Activated naive CD4-positive, alpha-beta T cell treated with anti-CD3 and anti-CD28 coated beads, Interleukin-2, amount 10 ng/mL, durations not matched to agents 7 days and 5 days (primary cell): ENCODE measurements around the gene TMEM108.

Source experiments
- CTCF ChIA-PET: fragments of 350-600 bp; sonication (Branson Sonifier 250); formaldehyde crosslinking; loops from one replicate; lab custom pipeline; 2021; ENCODE audit warnings: antibody characterized with exemption; lab: Charles Lee
- DNase-seq: peaks from one replicate; pipeline ENCODE4 v3.0.0-alpha.2; 2020
- H3K27ac Mint-ChIP-seq: one replicate; pipeline ENCODE4 v1.8.0; 2021; ENCODE audit warnings: mild to moderate bottlenecking, moderate library complexity, mixed read lengths
- H3K27me3 Mint-ChIP-seq: one replicate; pipeline ENCODE4 v1.8.0; 2021; ENCODE audit warnings: mild to moderate bottlenecking, mixed read lengths
- H3K36me3 Mint-ChIP-seq: one replicate; pipeline ENCODE4 v1.8.0; 2021; ENCODE audit warnings: mixed read lengths
- H3K4me1 Mint-ChIP-seq: one replicate; pipeline ENCODE4 v1.8.0; 2021; ENCODE audit warnings: mixed read lengths
- H3K4me3 Mint-ChIP-seq: one replicate; pipeline ENCODE4 v1.8.0; 2021; ENCODE audit warnings: mild to moderate bottlenecking, moderate library complexity, mixed read lengths
- H3K9me3 Mint-ChIP-seq: one replicate; pipeline ENCODE4 v1.8.0; 2021; ENCODE audit warnings: mixed read lengths

The TMEM108 gene

DNA sequence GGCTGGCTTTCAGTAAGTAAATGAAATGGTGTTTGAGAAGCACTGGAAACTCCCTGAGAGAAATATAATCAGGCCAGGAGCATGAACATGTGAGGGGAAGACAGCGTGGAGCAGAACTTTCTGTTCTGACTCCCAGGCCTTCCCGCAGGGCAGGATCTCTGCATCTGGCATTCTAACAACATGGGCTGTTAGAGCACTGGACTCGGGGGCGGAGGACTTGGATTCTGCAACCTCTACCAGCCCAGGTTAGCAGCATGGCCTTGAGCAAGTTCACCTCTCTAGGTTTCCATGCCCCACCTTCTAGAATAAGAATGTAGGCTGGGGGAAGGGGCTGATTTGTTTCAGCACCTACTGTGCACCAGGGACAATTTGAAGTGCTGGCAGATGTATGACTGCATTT, 349.1 kb downstream of the TMEM108 start:
- no peaks in the 10 kb centered on the region for H3K36me3 Mint-ChIP-seq
- no peak overlapping the region for H3K4me3 Mint-ChIP-seq
- H3K27me3 Mint-ChIP-seq: peaks cover 8% of the 10 kb centered on the region
- no peaks in the 10 kb centered on the region for H3K4me1 Mint-ChIP-seq
- CTCF ChIA-PET: interaction anchor here (1.0 kb wide), 1 partner anchor 37 kb away, joined by 3 read pairs; no protein-coding TSS in a partner anchor
- H3K9me3 Mint-ChIP-seq: no peaks in the 10 kb centered on the region
- no peak overlapping the region for H3K27ac Mint-ChIP-seq
- no peak for DNase-seq

DNA sequence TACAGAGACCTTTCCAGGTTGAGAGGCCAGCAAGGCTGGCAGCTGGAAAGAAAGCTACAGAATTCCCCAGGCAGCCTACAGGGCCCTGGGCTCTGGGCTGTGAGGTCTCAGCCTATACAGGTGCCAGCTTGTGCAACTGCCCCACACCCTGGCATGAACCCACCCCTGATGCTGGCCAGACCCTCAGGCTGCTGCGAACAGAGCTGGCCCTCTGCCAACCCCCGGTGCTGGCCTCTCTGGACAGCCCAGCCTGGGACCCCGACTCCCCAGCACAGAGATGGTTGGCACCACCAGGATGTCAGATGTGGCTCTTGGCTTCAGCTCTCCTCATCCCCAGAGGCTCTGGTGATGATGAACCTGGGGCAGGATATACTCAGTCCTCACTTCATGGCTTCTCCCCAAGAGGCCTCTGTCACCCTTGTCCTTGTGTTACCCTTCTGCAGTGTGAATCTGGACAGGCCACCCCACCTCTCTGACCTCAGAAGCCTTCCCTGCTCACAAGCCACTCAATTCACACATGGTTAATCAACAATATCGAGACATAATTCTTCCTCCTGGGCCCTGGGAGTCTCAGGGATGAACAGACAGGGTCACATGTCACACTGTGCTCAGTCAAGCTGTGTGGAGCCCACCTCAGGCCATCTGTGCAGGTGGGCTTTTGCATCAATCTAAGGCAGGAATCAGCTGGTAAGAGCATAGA, 350.7 kb downstream of the TMEM108 start:
- CTCF ChIA-PET: interaction anchor here (1.2 kb wide), 1 partner anchor 658 kb away, joined by 3 read pairs; no protein-coding TSS in a partner anchor
- Mint-ChIP-seq H3K36me3 (no peaks in the 10 kb centered on the region), H3K4me3 (no peak overlapping the region), H3K27me3 (peaks cover 8% of the 10 kb centered on the region), H3K27ac (no peak overlapping the region), H3K9me3 (no peaks in the 10 kb centered on the region), H3K4me1 (peaks cover 2% of the 10 kb centered on the region)
- DNase-seq: no peak

DNA sequence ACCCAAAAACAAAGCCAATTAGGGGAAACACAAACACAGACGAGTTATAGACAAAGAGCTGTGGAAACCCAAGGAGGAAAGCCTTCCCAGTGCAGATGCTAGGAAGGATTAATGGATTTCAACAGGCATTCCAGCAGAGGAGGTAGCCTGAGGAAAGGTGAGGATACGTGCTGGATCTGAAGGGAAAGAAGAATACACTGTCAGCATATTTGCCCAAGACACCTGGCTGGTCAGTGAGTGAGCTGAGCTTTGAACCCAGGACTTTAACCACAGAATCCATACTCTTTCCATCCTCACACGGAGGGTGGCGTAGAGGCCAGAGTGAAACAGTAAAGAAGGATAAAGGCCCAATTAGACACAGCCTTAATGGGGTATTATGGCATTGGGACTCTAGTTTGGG, 352.5 kb downstream of the TMEM108 start:
- Mint-ChIP-seq H3K4me3 (no peak overlapping the region), H3K36me3 (no peaks in the 10 kb centered on the region), H3K9me3 (no peaks in the 10 kb centered on the region), H3K27me3 (peaks cover 4% of the 10 kb centered on the region), H3K27ac (no peak overlapping the region), H3K4me1 (peaks cover 7% of the 10 kb centered on the region)
- no peak for DNase-seq
- CTCF ChIA-PET: interaction anchor here (1.8 kb wide), 1 partner anchor 33 kb away, joined by 5 read pairs; no protein-coding TSS in a partner anchor

DNA sequence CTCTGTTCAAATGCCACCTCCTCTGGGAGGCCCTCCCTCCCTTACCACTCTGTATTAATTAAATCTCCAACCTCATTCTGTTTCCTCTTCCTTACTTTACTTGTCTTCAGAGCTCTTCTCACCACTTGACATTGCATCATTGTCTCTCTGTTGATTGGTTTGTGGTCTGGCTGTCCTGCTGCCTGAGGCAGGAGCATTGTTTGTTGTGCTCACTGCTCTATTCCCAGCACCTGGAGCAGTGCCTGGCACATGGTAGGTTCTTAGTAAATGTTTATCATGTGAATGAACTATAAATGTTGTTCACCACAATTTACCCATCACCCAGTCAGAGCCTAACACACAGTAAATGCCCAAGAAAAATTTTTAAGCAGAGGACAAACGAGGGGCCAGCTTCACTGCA, 355.0 kb downstream of the TMEM108 start:
- no peaks in the 10 kb centered on the region for H3K36me3 Mint-ChIP-seq
- no peaks in the 10 kb centered on the region for H3K9me3 Mint-ChIP-seq
- no peak for DNase-seq
- H3K27me3 Mint-ChIP-seq: peaks cover 4% of the 10 kb centered on the region
- CTCF ChIA-PET: no interaction called here
- H3K27ac Mint-ChIP-seq: no peak overlapping the region
- peaks cover 8% of the 10 kb centered on the region for H3K4me1 Mint-ChIP-seq
- no peak overlapping the region for H3K4me3 Mint-ChIP-seq

DNA sequence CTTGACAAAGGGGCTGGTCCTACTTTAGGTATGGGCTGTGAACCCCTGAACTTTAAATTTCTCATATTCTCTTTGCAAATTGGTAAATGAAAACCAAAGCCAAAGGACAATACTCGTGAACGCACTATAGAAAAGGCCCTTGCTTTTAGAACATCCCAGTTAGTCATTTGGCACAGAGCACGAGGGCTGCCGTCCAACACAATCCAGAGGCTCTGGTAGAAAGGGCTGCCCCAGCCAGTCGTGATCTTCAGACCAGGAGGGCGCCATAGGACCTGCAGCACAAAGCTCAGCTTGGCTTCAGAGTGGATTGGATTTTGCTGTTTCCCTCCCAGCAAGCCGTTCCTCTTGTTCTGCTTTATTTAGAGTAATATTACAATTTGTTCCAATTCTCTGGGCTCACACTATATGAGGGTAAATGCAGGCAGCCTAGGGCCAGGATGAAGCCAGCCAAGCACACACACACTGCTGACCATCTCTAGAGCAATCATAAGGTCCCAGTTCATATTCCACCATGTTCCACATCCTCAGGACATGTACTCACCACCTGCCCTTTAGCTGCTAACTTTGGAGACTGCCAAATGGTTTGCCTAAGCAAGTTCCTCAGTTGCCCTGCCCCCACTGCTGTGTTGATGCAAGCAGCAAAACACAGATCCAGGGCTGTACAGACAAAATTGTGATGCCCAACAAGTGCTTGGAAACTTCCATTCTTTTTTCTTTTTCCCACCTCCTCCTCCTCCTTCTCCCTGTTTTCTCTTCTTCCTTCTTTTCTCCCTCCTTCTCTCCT, 355.7 kb downstream of the TMEM108 start:
- Mint-ChIP-seq H3K27ac (no peak overlapping the region), H3K27me3 (peaks cover 6% of the 10 kb centered on the region), H3K4me1 (peaks cover 8% of the 10 kb centered on the region), H3K9me3 (no peaks in the 10 kb centered on the region), H3K4me3 (no peak overlapping the region), H3K36me3 (no peaks in the 10 kb centered on the region)
- CTCF ChIA-PET: no interaction called here
- no peak for DNase-seq

DNA sequence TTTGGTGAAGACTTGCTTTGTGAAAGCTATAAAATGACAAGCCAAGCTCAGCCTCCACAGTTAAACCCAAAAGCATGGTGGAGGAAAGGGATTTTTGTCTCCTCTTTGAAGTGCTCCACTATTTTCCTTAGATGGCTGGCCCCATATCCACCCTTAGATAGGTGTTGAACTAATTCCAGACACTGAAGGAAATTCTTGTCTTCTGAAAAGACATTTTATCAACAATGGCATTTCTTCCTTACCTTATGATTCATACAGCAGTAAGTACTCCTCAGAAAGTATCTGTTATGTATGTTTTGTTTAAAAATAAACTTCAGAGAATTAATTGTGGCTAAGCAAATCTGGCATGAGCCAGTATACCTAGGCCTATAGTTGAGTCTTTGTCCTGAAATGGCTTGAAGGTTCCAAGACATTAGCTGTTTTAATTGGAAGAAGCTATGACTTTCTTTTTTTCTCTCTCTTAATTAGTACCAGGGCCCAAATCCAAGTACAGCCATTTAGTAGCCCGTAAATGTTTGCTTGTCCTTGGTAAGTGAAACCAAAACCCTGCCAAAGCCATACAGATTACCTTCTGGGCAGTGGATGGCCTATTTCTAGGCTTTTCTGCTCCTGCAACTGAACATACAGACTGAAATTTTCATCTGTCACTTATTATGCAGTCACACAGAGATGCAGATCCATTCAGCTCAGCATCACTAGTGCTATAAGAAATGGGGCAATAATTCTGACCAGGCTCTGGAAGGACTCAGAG, 356.5 kb downstream of the TMEM108 start:
- no peak overlapping the region for H3K4me3 Mint-ChIP-seq
- peaks cover 6% of the 10 kb centered on the region for H3K27me3 Mint-ChIP-seq
- no peak for DNase-seq
- H3K9me3 Mint-ChIP-seq: no peaks in the 10 kb centered on the region
- no peaks in the 10 kb centered on the region for H3K36me3 Mint-ChIP-seq
- H3K4me1 Mint-ChIP-seq: peaks cover 8% of the 10 kb centered on the region
- H3K27ac Mint-ChIP-seq: no peak overlapping the region
- CTCF ChIA-PET: interaction anchor here (1.0 kb wide), 1 partner anchor 353 kb away, joined by 3 read pairs; no protein-coding TSS in a partner anchor

DNA sequence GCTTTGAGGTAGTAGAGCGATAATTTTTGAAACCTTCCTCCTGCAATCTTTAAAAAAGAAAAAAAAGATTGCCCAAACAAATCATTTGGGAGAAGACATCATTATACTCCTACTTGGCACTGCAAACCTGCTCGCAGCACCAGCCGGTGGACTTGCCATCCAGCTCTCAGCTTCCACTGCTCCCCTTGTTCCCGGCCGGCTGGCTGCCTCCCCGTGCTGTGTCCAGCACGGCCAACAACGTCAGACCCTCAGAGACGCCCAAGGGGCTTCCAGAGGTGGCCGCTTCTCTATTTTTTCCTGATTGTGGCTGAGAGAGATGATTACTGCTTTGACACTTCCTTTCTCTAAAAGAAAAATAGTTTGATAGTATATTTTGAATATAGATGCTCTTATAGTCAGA, 358.7 kb downstream of the TMEM108 start:
- Mint-ChIP-seq H3K9me3 (no peaks in the 10 kb centered on the region), H3K27ac (no peak overlapping the region), H3K4me3 (no peak overlapping the region), H3K27me3 (peaks cover 6% of the 10 kb centered on the region), H3K36me3 (no peaks in the 10 kb centered on the region), H3K4me1 (peaks cover 8% of the 10 kb centered on the region)
- CTCF ChIA-PET: interaction anchor here (0.8 to 0.9 kb wide), 2 partner anchors 15 to 671 kb away, joined by 3 read pairs; no protein-coding TSS in a partner anchor
- DNase-seq: no peak

DNA sequence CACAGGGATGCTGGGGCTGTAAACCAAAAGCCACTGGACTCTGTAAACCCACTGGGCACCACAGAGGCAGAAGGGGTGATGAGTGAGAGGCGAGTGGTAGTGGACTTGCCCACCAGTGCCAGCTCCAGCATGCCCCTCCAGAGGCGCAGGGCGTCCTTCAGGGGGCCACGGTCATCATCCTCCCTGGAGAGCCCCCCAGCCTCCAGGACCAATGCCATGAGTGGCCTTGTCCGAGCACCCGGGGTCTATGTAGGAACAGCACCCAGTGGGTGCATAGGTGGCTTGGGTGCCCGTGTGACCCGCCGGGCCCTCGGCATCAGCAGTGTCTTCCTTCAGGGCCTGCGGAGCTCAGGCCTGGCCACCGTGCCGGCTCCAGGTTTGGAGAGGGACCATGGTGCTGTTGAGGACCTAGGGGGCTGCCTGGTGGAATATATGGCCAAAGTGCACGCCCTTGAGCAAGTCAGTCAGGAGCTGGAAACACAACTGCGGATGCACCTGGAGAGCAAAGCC, 361.9 kb downstream of the TMEM108 start, which contains the start of gene BFSP2:
TSS of gene BFSP2 (plus strand) at position 51 of the 510 bp plus-strand sequence. CDS start at position 79, 28 bp downstream.
- Mint-ChIP-seq H3K27ac (no peak within 1 kb of the TSS), H3K4me1 (peaks cover 5% of the 10 kb centered on the region), H3K9me3 (no peaks in the 10 kb centered on the region), H3K27me3 (peaks cover 17% of the 10 kb centered on the region), H3K36me3 (no peaks in the 10 kb centered on the region), H3K4me3 (no peak within 1 kb of the TSS)
- no peak for DNase-seq
- CTCF ChIA-PET: interaction anchor here (1.4 kb wide), 1 partner anchor 24 kb away, joined by 3 read pairs; no protein-coding TSS in a partner anchor

DNA sequence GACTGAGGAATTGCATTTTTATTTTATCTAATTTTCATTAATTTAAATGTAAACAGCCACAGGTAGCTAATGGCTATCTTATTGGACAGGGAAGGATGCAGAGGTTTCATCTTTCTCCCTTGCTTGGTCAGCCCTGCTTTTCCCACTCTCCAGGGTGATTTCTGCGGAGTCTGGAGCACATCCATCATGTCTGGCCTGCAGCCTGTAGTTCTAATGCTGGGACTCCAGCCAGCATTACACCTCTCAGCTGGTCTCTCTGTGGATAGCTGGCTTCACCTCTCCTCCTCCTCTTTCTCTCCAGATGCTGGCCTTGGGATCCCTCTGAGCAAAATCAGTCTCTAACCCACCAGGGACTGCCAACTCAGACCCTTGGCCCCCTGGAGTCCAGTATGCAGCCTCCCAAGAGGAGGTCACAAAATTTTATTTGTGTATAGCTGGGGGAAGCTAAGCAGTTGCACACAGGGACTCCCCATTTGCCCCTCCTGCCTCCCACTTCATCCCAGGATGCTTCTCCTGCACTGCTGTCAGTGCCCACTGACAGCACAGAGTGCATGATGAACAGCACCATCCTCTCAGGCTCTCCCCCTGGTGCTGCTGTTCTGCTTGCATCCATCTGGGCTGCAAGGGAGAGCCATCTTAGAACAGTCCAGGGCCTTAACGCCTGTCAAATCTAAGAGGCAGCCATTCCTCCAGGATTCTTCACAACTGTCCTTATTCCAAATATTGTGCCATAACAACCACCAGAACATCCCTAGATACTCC, 363.4 kb downstream of the TMEM108 start:
- Mint-ChIP-seq H3K4me3 (no peak overlapping the region), H3K27ac (no peak overlapping the region), H3K36me3 (no peaks in the 10 kb centered on the region), H3K27me3 (peaks cover 22% of the 10 kb centered on the region), H3K4me1 (no peaks in the 10 kb centered on the region), H3K9me3 (no peaks in the 10 kb centered on the region)
- CTCF ChIA-PET: interaction anchor here (1.4 kb wide), 1 partner anchor 22 kb away, joined by 3 read pairs; no protein-coding TSS in a partner anchor
- DNase-seq: no peak

DNA sequence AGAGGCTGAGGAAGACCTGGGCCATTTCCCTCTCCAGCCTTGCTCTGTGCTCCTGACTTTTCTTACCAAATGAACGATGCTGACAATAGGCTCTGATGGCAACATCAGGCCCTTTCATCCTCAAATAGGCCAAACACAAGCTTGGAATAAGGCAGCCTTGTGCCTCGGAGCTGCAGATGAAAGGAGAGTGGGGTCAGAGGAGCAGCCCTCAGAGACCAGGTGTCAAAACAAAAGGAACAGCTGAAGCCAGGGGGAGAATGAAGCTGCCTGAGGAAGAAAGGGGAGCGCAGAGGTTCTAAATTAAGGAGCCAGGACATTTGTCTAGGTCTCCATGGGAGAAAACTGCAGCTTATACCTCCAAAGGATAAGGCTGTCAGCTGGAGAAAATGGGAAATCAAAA, 366.7 kb downstream of the TMEM108 start:
- Mint-ChIP-seq H3K9me3 (no peaks in the 10 kb centered on the region), H3K4me1 (no peaks in the 10 kb centered on the region), H3K27ac (no peak overlapping the region), H3K4me3 (no peak overlapping the region), H3K36me3 (no peaks in the 10 kb centered on the region), H3K27me3 (peaks cover 21% of the 10 kb centered on the region)
- no peak for DNase-seq
- CTCF ChIA-PET: interaction anchor here (0.7 kb wide), 1 partner anchor 15 kb away, joined by 3 read pairs; no protein-coding TSS in a partner anchor

DNA sequence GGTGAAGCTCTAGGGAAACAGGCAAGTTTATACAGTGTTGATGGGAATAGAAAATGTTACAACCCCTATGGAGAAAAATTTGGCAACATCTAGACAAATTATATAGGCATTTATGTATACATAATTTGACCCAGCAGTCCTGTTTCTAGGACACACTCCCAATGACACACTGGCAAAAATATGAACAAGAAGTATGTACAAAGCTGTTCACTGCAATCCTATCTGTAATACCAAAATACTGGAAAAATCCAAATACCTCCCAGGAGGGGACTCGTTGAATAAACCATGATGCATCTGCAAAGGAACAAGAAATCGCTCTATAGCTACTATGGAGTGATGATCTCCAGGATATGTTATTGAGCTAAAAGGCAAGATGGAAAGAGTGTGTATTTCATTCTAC, 370.2 kb downstream of the TMEM108 start:
- H3K36me3 Mint-ChIP-seq: no peaks in the 10 kb centered on the region
- no peaks in the 10 kb centered on the region for H3K4me1 Mint-ChIP-seq
- no peaks in the 10 kb centered on the region for H3K9me3 Mint-ChIP-seq
- H3K27ac Mint-ChIP-seq: no peak overlapping the region
- peaks cover 31% of the 10 kb centered on the region for H3K27me3 Mint-ChIP-seq
- no peak overlapping the region for H3K4me3 Mint-ChIP-seq
- DNase-seq: no peak
- CTCF ChIA-PET: interaction anchor here (0.8 to 1.5 kb wide), 2 partner anchors 14 to 16 kb away, joined by 3 read pairs; no protein-coding TSS in a partner anchor

DNA sequence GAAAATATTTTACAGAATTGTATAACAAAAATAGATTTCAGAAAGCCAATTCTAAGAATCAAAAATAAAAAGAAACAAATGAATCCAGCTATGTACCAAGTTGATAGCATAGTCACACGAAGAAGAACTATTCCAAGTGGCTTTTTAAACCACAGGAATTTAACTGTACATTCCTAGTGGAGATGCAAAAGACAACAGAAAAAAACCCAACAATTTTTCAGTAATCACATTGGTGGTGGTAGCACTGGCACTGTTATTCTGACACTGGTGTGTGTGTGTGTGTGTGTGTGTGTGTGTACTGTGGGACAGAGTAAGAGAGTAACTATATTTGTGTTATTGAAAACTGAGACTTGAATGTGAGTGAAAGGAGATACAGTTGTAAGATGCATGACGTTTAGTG, 370.8 kb downstream of the TMEM108 start:
- Mint-ChIP-seq H3K9me3 (no peaks in the 10 kb centered on the region), H3K4me1 (no peaks in the 10 kb centered on the region), H3K36me3 (no peaks in the 10 kb centered on the region), H3K4me3 (no peak overlapping the region), H3K27ac (no peak overlapping the region), H3K27me3 (peaks cover 29% of the 10 kb centered on the region)
- CTCF ChIA-PET: interaction anchor here (1.5 kb wide), 1 partner anchor 14 kb away, joined by 3 read pairs; no protein-coding TSS in a partner anchor
- no peak for DNase-seq
